ENCODE results near the gene PSMB8. TPM values are rescaled to one million over a fixed set of nuclear protein-coding genes. Genes with fewer than 3 reads are reported as not detected.

The PSMB8 gene
- total RNA-seq, 1 experiment from 2014 or later: 31.6 TPM

- Histone ChIP-seq H3K4me1 (ENCODE audit: insufficient read depth, low read length) (peaks cover 25% of the 10 kb centered on the region), H3K27ac (ENCODE audit: low read length) (no peak overlapping the region), H4K20me1 (ENCODE audit: low read length) (no peaks in the 10 kb centered on the region), H3K9ac (ENCODE audit: low read length) (no peak overlapping the region), H3K4me2 (ENCODE audit: low read length) (no peak overlapping the region), H3K9me3 (ENCODE audit: low read length) (no peaks in the 10 kb centered on the region), H3F3A (ENCODE audit: low read length, unreplicated experiment) (no peaks in the 10 kb centered on the region), H3K4me3 (ENCODE audit: low read length) (no peak overlapping the region), H2AFZ (ENCODE audit: low read length) (no peak overlapping the region), H3K79me2 (ENCODE audit: low read length) (peaks cover 22% of the 10 kb centered on the region), H3K9me2 (replicated peaks; ENCODE audit: low read length) (no peaks in the 10 kb centered on the region), H3K27me3 (ENCODE audit: low read length) (no peaks in the 10 kb centered on the region), H3K36me3 (ENCODE audit: low read depth, low read length) (no peaks in the 10 kb centered on the region)
- DNase-seq (no peak), ATAC-seq (no peak)
- BruUV-seq (replicated peaks): no TSS peak
- TF ChIP-seq EZH2phosphoT487 (IDR thresholded peaks at IDR 0.05; ENCODE audit: borderline replicate concordance, low read length) (no peak), EZH2 (IDR thresholded peaks at IDR 0.05; ENCODE audit: low read length, unreplicated experiment) (no peak)
- TF ChIP-seq, protein P1, sequence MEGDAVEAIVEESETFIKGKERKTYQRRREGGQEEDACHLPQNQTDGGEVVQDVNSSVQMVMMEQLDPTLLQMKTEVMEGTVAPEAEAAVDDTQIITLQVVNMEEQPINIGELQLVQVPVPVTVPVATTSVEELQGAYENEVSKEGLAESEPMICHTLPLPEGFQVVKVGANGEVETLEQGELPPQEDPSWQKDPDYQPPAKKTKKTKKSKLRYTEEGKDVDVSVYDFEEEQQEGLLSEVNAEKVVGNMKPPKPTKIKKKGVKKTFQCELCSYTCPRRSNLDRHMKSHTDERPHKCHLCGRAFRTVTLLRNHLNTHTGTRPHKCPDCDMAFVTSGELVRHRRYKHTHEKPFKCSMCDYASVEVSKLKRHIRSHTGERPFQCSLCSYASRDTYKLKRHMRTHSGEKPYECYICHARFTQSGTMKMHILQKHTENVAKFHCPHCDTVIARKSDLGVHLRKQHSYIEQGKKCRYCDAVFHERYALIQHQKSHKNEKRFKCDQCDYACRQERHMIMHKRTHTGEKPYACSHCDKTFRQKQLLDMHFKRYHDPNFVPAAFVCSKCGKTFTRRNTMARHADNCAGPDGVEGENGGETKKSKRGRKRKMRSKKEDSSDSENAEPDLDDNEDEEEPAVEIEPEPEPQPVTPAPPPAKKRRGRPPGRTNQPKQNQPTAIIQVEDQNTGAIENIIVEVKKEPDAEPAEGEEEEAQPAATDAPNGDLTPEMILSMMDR (conservative IDR thresholded peaks at IDR 0.05; ENCODE audit: low read depth, low read length): no peak
- intact Hi-C loops (cut with micrococcal nuclease): no loop called here
- ChIA-PET CTCF (no interaction called here), POLR2A (ENCODE audit: unreplicated experiment) (no interaction called here)
Measured at GRCh38 chr6:32840604-32841246, 3.1 kb downstream of the PSMB8 start.

GRCh38 chr6:32839356-32839755 lies 4.5 kb downstream of the PSMB8 start:
- POLR2A ChIA-PET (ENCODE audit: unreplicated experiment): no interaction called here
- intact Hi-C loops (cut with micrococcal nuclease): loop anchor here (5.0 kb wide), 1 partner anchor 143 kb away; no protein-coding TSS in a partner anchor
- H3K9ac ChIP-seq (ENCODE audit: low read length): no peak overlapping the region

More at GRCh38 chr6:32839356-32839755, 4.5 kb downstream of the PSMB8 start:
- CTCF ChIA-PET: interaction anchor here (1.2 to 2.3 kb wide), 5 partner anchors 15 to 114 kb away, joined by 7 to 90 read pairs (median 19); partner anchors contain the start of genes HLA-DMA, PSMB9 and TAP1
- no peak for ATAC-seq
- no peaks in the 10 kb centered on the region for H3K36me3 ChIP-seq (ENCODE audit: low read depth, low read length)
- no peak overlapping the region for H3K4me2 ChIP-seq (ENCODE audit: low read length)
- H3K9me2 ChIP-seq (replicated peaks; ENCODE audit: low read length): no peaks in the 10 kb centered on the region
- no peak overlapping the region for H3K4me3 ChIP-seq (ENCODE audit: low read length)
- no peaks in the 10 kb centered on the region for H3K27me3 ChIP-seq (ENCODE audit: low read length)
- no peaks in the 10 kb centered on the region for H3K9me3 ChIP-seq (ENCODE audit: low read length)
- BruUV-seq (replicated peaks): no TSS peak
- no peak overlapping the region for H2AFZ ChIP-seq (ENCODE audit: low read length)
- TF ChIP-seq, protein P1 (conservative IDR thresholded peaks at IDR 0.05; ENCODE audit: low read depth, low read length): no peak
- TF ChIP-seq EZH2 (IDR thresholded peaks at IDR 0.05; ENCODE audit: low read length, unreplicated experiment) (no peak), EZH2phosphoT487 (IDR thresholded peaks at IDR 0.05; ENCODE audit: borderline replicate concordance, low read length) (no peak)
- peaks cover 22% of the 10 kb centered on the region for H3K79me2 ChIP-seq (ENCODE audit: low read length)
- no peaks in the 10 kb centered on the region for H3F3A ChIP-seq (ENCODE audit: low read length, unreplicated experiment)
- H4K20me1 ChIP-seq (ENCODE audit: low read length): no peaks in the 10 kb centered on the region
- DNase-seq: no peak
- H3K27ac ChIP-seq (ENCODE audit: low read length): no peak overlapping the region
- peaks cover 25% of the 10 kb centered on the region for H3K4me1 ChIP-seq (ENCODE audit: insufficient read depth, low read length)
